Activated T-helper 17 cell treated with anti-CD3 and anti-CD28 coated beads, Interleukin-2, amount 50 U/mL, for 72 hours (primary cell): ENCODE results near the gene ACACA. TPM values are rescaled to one million over a fixed set of nuclear protein-coding genes. Genes with fewer than 3 reads are reported as not detected.
"Not testable (repeated sequence)": the region's sequence is repeated elsewhere in the genome, so short reads cannot be mapped to it uniquely, and the experiment has no call there.

Source experiments
- ATAC-seq: fragments of 150-1000 bp; cut with Tn5 transposase; replicated peaks from 2 replicates; pipeline ENCODE4 v1.10.0; 2021; ENCODE audit warnings: mild to moderate bottlenecking, moderate library complexity
- H3K27ac Mint-ChIP-seq: one replicate; pipeline ENCODE4 v1.8.0; 2022; ENCODE audit warnings: mixed read lengths
- H3K27me3 Mint-ChIP-seq: one replicate; pipeline ENCODE4 v1.8.0; 2022; ENCODE audit warnings: mixed read lengths
- H3K36me3 Mint-ChIP-seq: one replicate; pipeline ENCODE4 v1.8.0; 2022; ENCODE audit warnings: low read depth, mild to moderate bottlenecking, mixed read lengths
- H3K4me1 Mint-ChIP-seq: one replicate; pipeline ENCODE4 v1.8.0; 2022; ENCODE audit warnings: mixed read lengths
- H3K4me3 Mint-ChIP-seq: one replicate; pipeline ENCODE4 v1.8.0; 2022; ENCODE audit warnings: mild to moderate bottlenecking, mixed read lengths
- H3K9me3 Mint-ChIP-seq: one replicate; pipeline ENCODE4 v1.8.0; 2022; ENCODE audit warnings: mixed read lengths
- total RNA-seq, 2 donors: library from RNA; stranded (reverse); gene quantifications; one replicate each; pipeline ENCODE4 v1.2.3, GENCODE V29; 2022

The ACACA gene
- total RNA-seq, 2 donors from 2014 or later, result 36.9 to 73.7 TPM

- Mint-ChIP-seq H3K36me3 (no peaks in the 10 kb centered on the region), H3K4me1 (no peaks in the 10 kb centered on the region), H3K27ac (no peak overlapping the region), H3K9me3 (no peaks in the 10 kb centered on the region), H3K27me3 (no peaks in the 10 kb centered on the region), H3K4me3 (no peak overlapping the region)
- ATAC-seq, result no peak
Measured at GRCh38 chr17:37384560-37385149, 22.0 kb downstream of the ACACA start.

GRCh38 chr17:37382056-37382455 is 24.6 kb downstream of the ACACA start:
- Mint-ChIP-seq H3K27me3 (no peaks in the 10 kb centered on the region), H3K27ac (no peak overlapping the region), H3K4me1 (no peaks in the 10 kb centered on the region), H3K9me3 (no peaks in the 10 kb centered on the region), H3K4me3 (no peak overlapping the region), H3K36me3 (no peaks in the 10 kb centered on the region)
- no peak for ATAC-seq

GRCh38 chr17:37375706-37376105 is 30.9 kb downstream of the ACACA start, which contains the start of gene C17orf78:
Gene C17orf78 (plus strand): TSS chr17:37375985. CDS start chr17:37376093, 108 bp downstream.
- Mint-ChIP-seq H3K4me3 (no peak within 1 kb of the TSS), H3K9me3 (no peaks in the 10 kb centered on the region), H3K27ac (no peak within 1 kb of the TSS), H3K4me1 (no peaks in the 10 kb centered on the region), H3K36me3 (no peaks in the 10 kb centered on the region), H3K27me3 (no peaks in the 10 kb centered on the region)
- no peak for ATAC-seq

- Mint-ChIP-seq H3K27ac (no peak overlapping the region), H3K4me1 (no peaks in the 10 kb centered on the region), H3K9me3 (no peaks in the 10 kb centered on the region), H3K4me3 (no peak overlapping the region), H3K27me3 (no peaks in the 10 kb centered on the region), H3K36me3 (no peaks in the 10 kb centered on the region)
- ATAC-seq, result peak; percentile 96
Measured at GRCh38 chr17:37373530-37374159, 33.0 kb downstream of the ACACA start.

GRCh38 chr17:37368577-37368976 is 38.1 kb downstream of the ACACA start:
- ATAC-seq, result no peak
- Mint-ChIP-seq H3K27ac (no peak overlapping the region), H3K27me3 (no peaks in the 10 kb centered on the region), H3K9me3 (no peaks in the 10 kb centered on the region), H3K4me3 (no peak overlapping the region), H3K36me3 (no peaks in the 10 kb centered on the region), H3K4me1 (no peaks in the 10 kb centered on the region)

- no peak for ATAC-seq
- no peaks in the 10 kb centered on the region for H3K36me3 Mint-ChIP-seq
- no peaks in the 10 kb centered on the region for H3K4me1 Mint-ChIP-seq
- no peak overlapping the region for H3K27ac Mint-ChIP-seq
- H3K9me3 Mint-ChIP-seq, result no peaks in the 10 kb centered on the region
- no peak overlapping the region for H3K4me3 Mint-ChIP-seq
- H3K27me3 Mint-ChIP-seq, result no peaks in the 10 kb centered on the region
Measured at GRCh38 chr17:37365589-37365988, 41.0 kb downstream of the ACACA start.

- no peaks in the 10 kb centered on the region for H3K27me3 Mint-ChIP-seq
- H3K9me3 Mint-ChIP-seq, result no peaks in the 10 kb centered on the region
- no peaks in the 10 kb centered on the region for H3K36me3 Mint-ChIP-seq
- H3K4me3 Mint-ChIP-seq, result no peak overlapping the region
- peaks cover 10% of the 10 kb centered on the region for H3K4me1 Mint-ChIP-seq
- no peak overlapping the region for H3K27ac Mint-ChIP-seq
- no peak for ATAC-seq
Measured at GRCh38 chr17:37361543-37361942, 45.1 kb downstream of the ACACA start.

- Mint-ChIP-seq H3K27ac (no peak overlapping the region), H3K4me1 (peaks cover 10% of the 10 kb centered on the region), H3K27me3 (no peaks in the 10 kb centered on the region), H3K9me3 (no peaks in the 10 kb centered on the region), H3K36me3 (no peaks in the 10 kb centered on the region), H3K4me3 (no peak overlapping the region)
- ATAC-seq, result no peak
Measured at GRCh38 chr17:37360632-37361031, 46.0 kb downstream of the ACACA start.

GRCh38 chr17:37359682-37360188 is 46.9 kb downstream of the ACACA start:
- Mint-ChIP-seq H3K9me3 (no peaks in the 10 kb centered on the region), H3K27me3 (no peaks in the 10 kb centered on the region), H3K36me3 (no peaks in the 10 kb centered on the region), H3K4me1 (peaks cover 10% of the 10 kb centered on the region), H3K27ac (peak overlapping the region; percentile 47), H3K4me3 (peak overlapping the region; percentile 93)
- no peak for ATAC-seq

- H3K9me3 Mint-ChIP-seq, result no peaks in the 10 kb centered on the region
- peak; percentile 96 for ATAC-seq
- H3K27me3 Mint-ChIP-seq, result no peaks in the 10 kb centered on the region
- H3K4me3 Mint-ChIP-seq, result peak overlapping the region; percentile 93
- H3K36me3 Mint-ChIP-seq, result peaks cover under 1% of the 10 kb centered on the region
- peak overlapping the region; percentile 84 for H3K27ac Mint-ChIP-seq
- H3K4me1 Mint-ChIP-seq, result peaks cover 10% of the 10 kb centered on the region
Measured at GRCh38 chr17:37358830-37359681, 47.6 kb downstream of the ACACA start.

GRCh38 chr17:37358098-37358829 is 48.4 kb downstream of the ACACA start:
- ATAC-seq, result peak; percentile 13
- Mint-ChIP-seq H3K9me3 (no peaks in the 10 kb centered on the region), H3K4me1 (peaks cover 10% of the 10 kb centered on the region), H3K4me3 (peak overlapping the region; percentile 93), H3K27me3 (no peaks in the 10 kb centered on the region), H3K27ac (peak overlapping the region; percentile 84), H3K36me3 (peaks cover 5% of the 10 kb centered on the region)

GRCh38 chr17:37356796-37357569 is 49.7 kb downstream of the ACACA start:
- not testable (repeated sequence) for H3K27ac Mint-ChIP-seq, H3K27me3 Mint-ChIP-seq
- H3K4me1 Mint-ChIP-seq, result peaks cover 10% of the 10 kb centered on the region

GRCh38 chr17:37346863-37347402 is 59.7 kb downstream of the ACACA start:
- not testable (repeated sequence) for H3K9me3 Mint-ChIP-seq, H3K27ac Mint-ChIP-seq, H3K27me3 Mint-ChIP-seq, H3K4me3 Mint-ChIP-seq, ATAC-seq
- Mint-ChIP-seq H3K36me3 (peaks cover 21% of the 10 kb centered on the region), H3K4me1 (peaks cover 14% of the 10 kb centered on the region)

More at GRCh38 chr17:37356796-37357569, 49.7 kb downstream of the ACACA start:
- not testable (repeated sequence) for H3K9me3 Mint-ChIP-seq, ATAC-seq
- H3K36me3 Mint-ChIP-seq, result peaks cover 14% of the 10 kb centered on the region
- peak overlapping the region; percentile 93 for H3K4me3 Mint-ChIP-seq
